H1 (cell line): Measurements from ENCODE around the gene ENTPD1. TPM values are rescaled to one million over a fixed set of nuclear protein-coding genes. Genes with fewer than 3 reads are reported as not detected.

Source experiments
- CTCF ChIA-PET: fragments of 300-600 bp; sonication (Branson Sonifier 250); formaldehyde crosslinking; loops from one replicate; lab custom pipeline; 2021; ENCODE audit not compliant: partially characterized antibody; lab: Charles Lee
- POLR2A ChIA-PET: fragments of 300-600 bp; sonication (Branson Sonifier 250); formaldehyde crosslinking; loops from one replicate; lab custom pipeline; 2021; ENCODE audit warnings: inconsistent platforms; ENCODE audit not compliant: partially characterized antibody; lab: Charles Lee
- DNase-seq, 2 experiments: peaks; one replicate each; pipeline versions ENCODE4 v3.0.0 to v3.0.0-alpha.2; 2010 to 2022; ENCODE audit warnings: low spot score in 2 of 2, low read depth in 1 of 2, mixed read lengths in 1 of 2
- FAIRE-seq: peaks from 2 replicates; lab custom pipeline; 2011; peaks lifted over from hg19 to GRCh38; lab: Jason Lieb, UNC
- H2AFZ ChIP-seq: 2 replicates; pipeline ENCODE4 v1.8.1; 2012; ENCODE audit warnings: low read length, inconsistent platforms
- H2AK5ac ChIP-seq: 2 replicates; pipeline ENCODE4 v1.6.1; 2013; ENCODE audit warnings: low read depth, low read length
- H2BK120ac ChIP-seq: replicated peaks from 2 replicates; pipeline ENCODE3; 2013; ENCODE audit warnings: low read depth, low read length, inconsistent platforms
- H2BK12ac ChIP-seq: 2 replicates; pipeline ENCODE4 v1.6.1; 2013; ENCODE audit warnings: low read depth, low read length
- H2BK15ac ChIP-seq: 2 replicates; pipeline ENCODE4 v1.6.1; 2013; ENCODE audit warnings: low read length
- H2BK20ac ChIP-seq: 2 replicates; pipeline ENCODE4 v1.6.1; 2013; ENCODE audit warnings: low read length
- H2BK5ac ChIP-seq: 2 replicates; pipeline ENCODE4 v1.6.1; 2013; ENCODE audit warnings: low read depth, low read length
- H3K14ac ChIP-seq: 2 replicates; pipeline ENCODE4 v1.6.1; 2013; ENCODE audit warnings: inconsistent platforms; ENCODE audit not compliant: insufficient read length
- H3K18ac ChIP-seq: 2 replicates; pipeline ENCODE4 v1.6.1; 2013; ENCODE audit warnings: low read length; ENCODE audit errors: extremely low read depth
- H3K23ac ChIP-seq: 2 replicates; pipeline ENCODE4 v1.6.1; 2013; ENCODE audit warnings: inconsistent platforms; ENCODE audit not compliant: insufficient read length
- H3K23me2 ChIP-seq: 2 replicates; pipeline ENCODE4 v1.6.1; 2013; ENCODE audit warnings: low read depth, low read length
- H3K27ac ChIP-seq: 2 replicates; pipeline ENCODE4 v1.6.1; 2011; ENCODE audit warnings: low read depth, low read length, inconsistent platforms
- H3K27me3 ChIP-seq, 4 experiments: replicated peaks in 1 of 4; 1 replicate in 1 of 4; 2 replicates in 3 of 4; pipeline versions ENCODE4 v1.6.1 to v1.8.1; 2011 to 2013; ENCODE audit warnings: low read length in 3 of 4, mild to moderate bottlenecking in 3 of 4, inconsistent platforms in 2 of 4, mixed read lengths in 2 of 4, moderate library complexity in 1 of 4; ENCODE audit not compliant: control insufficient read depth in 3 of 4, insufficient read depth in 3 of 4; ENCODE audit errors: extremely low read depth in 1 of 4
- H3K36me3 ChIP-seq, 4 experiments: 2 replicates each; pipeline versions ENCODE4 v1.6.1 to v1.8.1; 2011 to 2013; ENCODE audit warnings: mild to moderate bottlenecking in 4 of 4, low read length in 3 of 4, moderate library complexity in 2 of 4, control low read depth in 1 of 4, inconsistent platforms in 1 of 4; ENCODE audit not compliant: insufficient read depth in 4 of 4, control insufficient read depth in 2 of 4
- H3K4ac ChIP-seq: replicated peaks from 2 replicates; pipeline ENCODE3; 2013; ENCODE audit warnings: low read length, low read depth, mixed read lengths, inconsistent platforms; ENCODE audit not compliant: insufficient read length
- H3K4me1 ChIP-seq, 4 experiments: replicated peaks in 1 of 4; 1 replicate in 1 of 4; 2 replicates in 3 of 4; pipeline versions ENCODE4 v1.6.1 to v1.8.1; 2011 to 2013; ENCODE audit warnings: low read length in 3 of 4, inconsistent platforms in 2 of 4, mixed read lengths in 1 of 4; ENCODE audit not compliant: insufficient read depth in 4 of 4, control insufficient read depth in 3 of 4
- H3K4me2 ChIP-seq, 2 experiments: 2 replicates each; pipeline versions ENCODE4 v1.6.1 to v1.8.1; 2011 to 2013; ENCODE audit warnings: low read depth in 2 of 2, low read length in 2 of 2, control low read depth in 1 of 2, inconsistent platforms in 1 of 2, mild to moderate bottlenecking in 1 of 2; ENCODE audit not compliant: insufficient read depth in 1 of 2
- H3K4me3 ChIP-seq, 4 experiments: fragments of 200-600, 300-600 bp in 1 of 4; sonication (generic), shearing (Covaris generic), sonication (Bioruptor Twin) in 1 of 4; 2 replicates each; pipeline versions ENCODE4 v1.5.1 to v1.8.1; 2011 to 2016; ENCODE audit warnings: low read length in 4 of 4, low read depth in 3 of 4, control low read depth in 2 of 4, inconsistent platforms in 2 of 4, mild to moderate bottlenecking in 2 of 4, mixed read lengths in 1 of 4, moderate library complexity in 1 of 4; ENCODE audit not compliant: insufficient read depth in 2 of 4; ENCODE audit errors: extremely low read depth in 1 of 4
- H3K56ac ChIP-seq: replicated peaks from 2 replicates; pipeline ENCODE3; 2013; ENCODE audit warnings: low read depth, mild to moderate bottlenecking, mixed read lengths, low read length, inconsistent platforms; ENCODE audit not compliant: insufficient read length
- H3K79me1 ChIP-seq: 2 replicates; pipeline ENCODE4 v1.6.1; 2013; ENCODE audit warnings: low read depth, low read length, control low read depth
- H3K79me2 ChIP-seq, 2 experiments: 2 replicates each; pipeline versions ENCODE4 v1.6.1 to v1.8.1; 2012 to 2013; ENCODE audit warnings: low read length in 2 of 2, mild to moderate bottlenecking in 2 of 2, inconsistent platforms in 1 of 2; ENCODE audit not compliant: insufficient read depth in 2 of 2, control insufficient read depth in 1 of 2
- H3K9ac ChIP-seq, 4 experiments: replicated peaks in 1 of 4; 1 replicate in 1 of 4; 2 replicates in 3 of 4; pipeline versions ENCODE4 v1.6.1 to v1.8.1; 2011 to 2013; ENCODE audit warnings: low read depth in 3 of 4, low read length in 3 of 4, control low read depth in 2 of 4, mild to moderate bottlenecking in 2 of 4, moderate library complexity in 2 of 4, inconsistent platforms in 1 of 4; ENCODE audit errors: extremely low read depth in 1 of 4
- H3K9me3 ChIP-seq, 2 experiments: 2 replicates each; pipeline versions ENCODE4 v1.6.1 to v1.8.1; 2012 to 2013; ENCODE audit warnings: mild to moderate bottlenecking in 2 of 2, moderate library complexity in 2 of 2, control low read depth in 1 of 2, inconsistent platforms in 1 of 2, low read depth in 1 of 2, low read length in 1 of 2, mixed read lengths in 1 of 2; ENCODE audit not compliant: insufficient read depth in 2 of 2
- H4K20me1 ChIP-seq, 2 experiments: replicated peaks in 1 of 2; 2 replicates each; pipeline versions ENCODE3 to v1.8.1; 2011 to 2013; ENCODE audit warnings: inconsistent platforms in 2 of 2, low read length in 2 of 2, mild to moderate bottlenecking in 1 of 2; ENCODE audit not compliant: insufficient read depth in 2 of 2, control insufficient read depth in 1 of 2
- H4K5ac ChIP-seq: 2 replicates; pipeline ENCODE4 v1.6.1; 2013; ENCODE audit warnings: low read length, low read depth, mixed read lengths, inconsistent platforms; ENCODE audit not compliant: insufficient read length
- H4K8ac ChIP-seq: 2 replicates; pipeline ENCODE4 v1.8.0; 2013; ENCODE audit warnings: mild to moderate bottlenecking, moderate library complexity, low read length, inconsistent platforms; ENCODE audit not compliant: insufficient read depth; ENCODE audit errors: extremely low read depth
- H4K91ac ChIP-seq: replicated peaks from 2 replicates; pipeline ENCODE3; 2013; ENCODE audit warnings: low read length, mixed read lengths, inconsistent platforms; ENCODE audit not compliant: insufficient read length
- CBX5 ChIP-seq: fragments of 300-800, 300-1000 bp; sonication (generic); IDR thresholded peaks from 2 replicates; pipeline ENCODE4 v1.7.1; 2016; ENCODE audit warnings: antibody characterized with exemption, low read length, low read depth
- GTF2F1 ChIP-seq: IDR thresholded peaks from 2 replicates; pipeline ENCODE4 v1.6.1; 2012; ENCODE audit warnings: low read depth, low read length, improper control_type of control experiment, borderline replicate concordance
- HDAC6 ChIP-seq: IDR thresholded peaks from one replicate; pipeline ENCODE4 v1.7.1; 2012; ENCODE audit warnings: low read depth, mild to moderate bottlenecking, inconsistent platforms, low read length, moderate library complexity
- JUND ChIP-seq: IDR thresholded peaks from 2 replicates; pipeline ENCODE4 v1.6.1; 2011; ENCODE audit warnings: mild to moderate bottlenecking, improper control_type of control experiment, low read length
- MAX ChIP-seq: IDR thresholded peaks from 2 replicates; pipeline ENCODE4 v1.6.1; 2012; ENCODE audit warnings: inconsistent platforms
- PHF8 ChIP-seq: fragments of 200-600 bp; sonication (generic); conservative IDR thresholded peaks from 2 replicates; pipeline ENCODE4 v1.7.1; 2012; ENCODE audit warnings: low read depth, mild to moderate bottlenecking, inconsistent platforms, low read length, moderate library complexity
- POLR2AphosphoS5 ChIP-seq: IDR thresholded peaks from 2 replicates; pipeline ENCODE4 v1.6.1; 2011; ENCODE audit warnings: low read depth, low read length
- RNF2 ChIP-seq: fragments of 200-900, 300-1000 bp; sonication (generic); IDR thresholded peaks from 2 replicates; pipeline ENCODE4 v1.7.1; 2016; ENCODE audit warnings: borderline replicate concordance, low read depth, mild to moderate bottlenecking, antibody characterized with exemption, low read length; ENCODE audit not compliant: poor library complexity, severe bottlenecking; ENCODE audit errors: missing control alignments
- SIX5 ChIP-seq: IDR thresholded peaks from 2 replicates; pipeline ENCODE4 v1.6.1; 2011; ENCODE audit warnings: mild to moderate bottlenecking, low read depth, low read length
- SP2 ChIP-seq: IDR thresholded peaks from 2 replicates; pipeline ENCODE4 v1.6.1; 2012; ENCODE audit warnings: mild to moderate bottlenecking, low read length, inconsistent platforms
- TCF12 ChIP-seq: IDR thresholded peaks from 2 replicates; pipeline ENCODE4 v1.6.1; 2011; ENCODE audit warnings: low read depth, mild to moderate bottlenecking, low read length
- WGBS, 2 experiments: shearing (Covaris generic) in 1 of 2; methylation state at CpG; one replicate each; pipeline versions ENCODE4 v1.1.6 to v1.1.7; 2013 to 2015; ENCODE audit warnings: low lambda C conversion rate in 2 of 2, mixed read lengths in 2 of 2, inconsistent platforms in 1 of 2, low coverage in 1 of 2, missing lambda C conversion rate in 1 of 2; ENCODE audit not compliant: insufficient replicate concordance in 2 of 2, insufficient coverage in 1 of 2, insufficient read length in 1 of 2; ENCODE audit errors: extremely low coverage in 1 of 2, missing lambda C conversion rate in 1 of 2; 5-methylcytosine and 5-hydroxymethylcytosine counted together
- polyA plus RNA-seq, 7 experiments: library from polyadenylated mRNA; depleted of rRNA in 3 of 7; stranded (reverse) in 5 of 7; unstranded in 2 of 7; fragments of >200 nt in 5 of 7; fragments of 200-250 nt in 2 of 7; gene quantifications; 1 replicate in 5 of 7; 2 replicates in 1 of 7; 4 replicates in 1 of 7; pipeline versions ENCODE4 v1.2.1 to v1.2.3, GENCODE V29; 2011 to 2013; ENCODE audit warnings: missing spikeins in 2 of 7, mixed read lengths in 2 of 7
- total RNA-seq: library from RNA; stranded (reverse); fragmentation: NEBNext Ultra II Directional; extraction: Animal tissue kit (Norgen Biotek cat#: 25700); gene quantifications from 2 replicates; pipeline ENCODE4 v1.2.1, GENCODE V29; 2021
- TF ChIP-seq, protein P1 (sequence below): IDR thresholded peaks from 2 replicates; pipeline ENCODE4 v1.6.1; 2012; ENCODE audit warnings: inconsistent platforms

Gene ENTPD1
- total and polyA plus RNA-seq, 2 of the 8 experiments (the other 6 are each of a cell fraction or from before 2014, with no cell fraction given) = 2.2 to 2.5 TPM

- no peak overlapping the region for H3K18ac ChIP-seq
- H2AFZ ChIP-seq = no peak overlapping the region
- no peaks in the 10 kb centered on the region for H4K20me1 ChIP-seq
- no peak overlapping the region for H3K27ac ChIP-seq
- WGBS, 2 experiments = 97% methylated on average over 2 of the region's 2 CpGs; no CpG with 5 or more reads in 1 of the 2 experiments
- no peak overlapping the region for H4K8ac ChIP-seq
- no peak overlapping the region for H2BK12ac ChIP-seq
- H3K23me2 ChIP-seq = peaks cover 8% of the 10 kb centered on the region; the same call in 1 of the 2 replicates
- H3K9me3 ChIP-seq = no peaks in the 10 kb centered on the region
- DNase-seq = no peak
- CTCF ChIA-PET = no interaction called here
- H2BK20ac ChIP-seq = no peak overlapping the region
- H3K14ac ChIP-seq = no peak overlapping the region
- no peak overlapping the region for H2BK5ac ChIP-seq
- FAIRE-seq = no peak
- H3K27me3 ChIP-seq = no peaks in the 10 kb centered on the region
- no peak overlapping the region for H3K9ac ChIP-seq
- no peak overlapping the region for H2AK5ac ChIP-seq
- H4K91ac ChIP-seq = no peak overlapping the region
- H4K5ac ChIP-seq = no peak overlapping the region
- H3K23ac ChIP-seq = no peak overlapping the region
- H3K4me1 ChIP-seq = no peaks in the 10 kb centered on the region
- TF ChIP-seq RNF2 = no peak
- no peak for TF ChIP-seq CBX5
- no peak for TF ChIP-seq SIX5
- no peak for TF ChIP-seq TCF12
- TF ChIP-seq, protein P1, sequence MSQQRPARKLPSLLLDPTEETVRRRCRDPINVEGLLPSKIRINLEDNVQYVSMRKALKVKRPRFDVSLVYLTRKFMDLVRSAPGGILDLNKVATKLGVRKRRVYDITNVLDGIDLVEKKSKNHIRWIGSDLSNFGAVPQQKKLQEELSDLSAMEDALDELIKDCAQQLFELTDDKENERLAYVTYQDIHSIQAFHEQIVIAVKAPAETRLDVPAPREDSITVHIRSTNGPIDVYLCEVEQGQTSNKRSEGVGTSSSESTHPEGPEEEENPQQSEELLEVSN = no peak
- no peak for TF ChIP-seq MAX
- no peak for TF ChIP-seq SP2
- TF ChIP-seq PHF8 = no peak
- no peak for TF ChIP-seq POLR2AphosphoS5
- TF ChIP-seq GTF2F1 = no peak
- TF ChIP-seq HDAC6 = no peak
- TF ChIP-seq JUND = no peak
- H2BK15ac ChIP-seq = no peak overlapping the region
- no peak overlapping the region for H3K56ac ChIP-seq
- H3K36me3 ChIP-seq = no peaks in the 10 kb centered on the region; a peak in 1 of 8 replicates
- H3K79me2 ChIP-seq = no peaks in the 10 kb centered on the region
- POLR2A ChIA-PET = no interaction called here
- H3K79me1 ChIP-seq = no peaks in the 10 kb centered on the region
- no peak overlapping the region for H3K4me2 ChIP-seq
- H2BK120ac ChIP-seq = no peak overlapping the region
- H3K4ac ChIP-seq = no peak overlapping the region
- no peak overlapping the region for H3K4me3 ChIP-seq
Measured at GRCh38 chr10:95909561-95909960, 153.6 kb downstream of the ENTPD1 start.
